Ishikawa (cell line): ENCODE measurements around the gene CEP83.
A peak's percentile ranks its signal among the peaks of the same experiment; 100 is the strongest.

ENCODE experiments used
- CEBPB ChIP-seq: IDR thresholded peaks from 2 replicates; pipeline ENCODE4 v1.6.1; 2012
- CREB1 ChIP-seq: IDR thresholded peaks from 2 replicates; pipeline ENCODE4 v1.6.1; 2012; ENCODE audit warnings: low read depth
- EGR1 ChIP-seq: IDR thresholded peaks from 2 replicates; pipeline ENCODE4 v1.6.1; 2012
- EP300 ChIP-seq: IDR thresholded peaks from 2 replicates; pipeline ENCODE4 v1.6.1; 2012; ENCODE audit warnings: borderline replicate concordance
- FOXM1 ChIP-seq: IDR thresholded peaks from 2 replicates; pipeline ENCODE4 v1.6.1; 2012; ENCODE audit warnings: low read depth, borderline replicate concordance
- NFIC ChIP-seq: IDR thresholded peaks from 2 replicates; pipeline ENCODE4 v1.6.1; 2012
- RAD21 ChIP-seq: IDR thresholded peaks from 2 replicates; pipeline ENCODE4 v1.6.1; 2012; ENCODE audit warnings: low read depth
- REST ChIP-seq: IDR thresholded peaks from 2 replicates; pipeline ENCODE4 v1.6.1; 2012; ENCODE audit warnings: low read depth, mild to moderate bottlenecking
- TAF1 ChIP-seq: IDR thresholded peaks from 2 replicates; pipeline ENCODE4 v1.6.1; 2012; ENCODE audit warnings: low read depth, mild to moderate bottlenecking
- TCF12 ChIP-seq: IDR thresholded peaks from 2 replicates; pipeline ENCODE4 v1.6.1; 2012; ENCODE audit warnings: low read depth
- TEAD4 ChIP-seq: IDR thresholded peaks from 2 replicates; pipeline ENCODE4 v1.6.1; 2012
- YY1 ChIP-seq: IDR thresholded peaks from 2 replicates; pipeline ENCODE4 v1.6.1; 2012; ENCODE audit warnings: low read depth
- ZBTB7A ChIP-seq: IDR thresholded peaks from 2 replicates; pipeline ENCODE4 v1.6.1; 2012; ENCODE audit warnings: low read depth
- TF ChIP-seq, protein P1 (sequence below): IDR thresholded peaks from 2 replicates; pipeline ENCODE4 v1.6.1; 2012
- TF ChIP-seq, protein P2 (sequence below): IDR thresholded peaks from 2 replicates; pipeline ENCODE4 v1.6.1; 2012

The CEP83 gene

GRCh38 chr12:94379479-94380113, 80.1 kb downstream of the CEP83 start:
- TF ChIP-seq ZBTB7A (no peak), TAF1 (no peak), REST (no peak), EGR1 (no peak), YY1 (no peak)

- TF ChIP-seq, protein P1, sequence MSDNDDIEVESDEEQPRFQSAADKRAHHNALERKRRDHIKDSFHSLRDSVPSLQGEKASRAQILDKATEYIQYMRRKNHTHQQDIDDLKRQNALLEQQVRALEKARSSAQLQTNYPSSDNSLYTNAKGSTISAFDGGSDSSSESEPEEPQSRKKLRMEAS: no peak
These were observed 82.1 kb downstream of the CEP83 start for GRCh38 chr12:94377599-94377998.

- TF ChIP-seq, protein P2, sequence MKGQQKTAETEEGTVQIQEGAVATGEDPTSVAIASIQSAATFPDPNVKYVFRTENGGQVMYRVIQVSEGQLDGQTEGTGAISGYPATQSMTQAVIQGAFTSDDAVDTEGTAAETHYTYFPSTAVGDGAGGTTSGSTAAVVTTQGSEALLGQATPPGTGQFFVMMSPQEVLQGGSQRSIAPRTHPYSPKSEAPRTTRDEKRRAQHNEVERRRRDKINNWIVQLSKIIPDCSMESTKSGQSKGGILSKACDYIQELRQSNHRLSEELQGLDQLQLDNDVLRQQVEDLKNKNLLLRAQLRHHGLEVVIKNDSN: no peak
- TF ChIP-seq CEBPB: peak; percentile 50; the same call in 1 of the 2 replicates
These were observed 85.5 kb downstream of the CEP83 start for GRCh38 chr12:94374124-94374523.

DNA sequence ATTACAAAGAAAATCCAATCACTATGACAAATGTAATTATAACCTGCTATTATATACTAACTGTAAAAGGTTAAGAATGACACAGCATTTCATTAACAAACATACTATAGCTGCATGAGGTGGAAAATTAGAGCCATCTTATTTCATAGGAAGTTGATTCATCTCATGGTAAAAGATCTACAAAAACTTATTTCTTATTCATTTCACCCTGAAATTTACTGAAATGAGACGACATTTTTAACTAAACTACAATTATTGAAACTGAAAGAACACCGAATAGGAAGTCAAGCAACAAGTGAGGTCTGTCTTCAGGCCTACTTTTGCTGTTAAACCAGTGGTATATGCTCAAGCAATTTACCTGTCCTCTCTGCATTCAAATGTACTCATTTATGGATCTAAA, 87.2 kb downstream of the CEP83 start:
- TF ChIP-seq CEBPB (no peak), CREB1 (no peak), TEAD4 (no peak)

DNA sequence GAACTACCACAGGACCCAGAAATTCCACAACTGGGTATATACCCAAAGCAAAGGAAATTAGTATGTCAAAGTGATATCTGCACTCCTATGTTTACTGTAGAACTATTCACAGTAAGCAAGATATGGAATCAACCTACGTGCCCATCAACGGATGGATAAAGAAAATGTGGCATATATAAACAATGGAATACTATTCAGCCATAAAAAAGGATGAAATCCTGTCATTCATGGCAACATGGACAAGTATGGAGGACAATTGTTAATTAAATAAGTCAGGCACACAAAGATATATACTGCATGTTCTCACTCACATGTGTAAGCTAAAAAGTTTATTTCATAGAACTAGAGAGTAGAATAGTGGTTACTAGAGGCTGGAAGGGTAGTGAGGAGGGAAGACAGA, 97.0 kb downstream of the CEP83 start:
- TF ChIP-seq NFIC (no peak), YY1 (no peak), TCF12 (no peak), CEBPB (no peak), CREB1 (no peak), ZBTB7A (no peak), FOXM1 (no peak), EP300 (no peak)

DNA sequence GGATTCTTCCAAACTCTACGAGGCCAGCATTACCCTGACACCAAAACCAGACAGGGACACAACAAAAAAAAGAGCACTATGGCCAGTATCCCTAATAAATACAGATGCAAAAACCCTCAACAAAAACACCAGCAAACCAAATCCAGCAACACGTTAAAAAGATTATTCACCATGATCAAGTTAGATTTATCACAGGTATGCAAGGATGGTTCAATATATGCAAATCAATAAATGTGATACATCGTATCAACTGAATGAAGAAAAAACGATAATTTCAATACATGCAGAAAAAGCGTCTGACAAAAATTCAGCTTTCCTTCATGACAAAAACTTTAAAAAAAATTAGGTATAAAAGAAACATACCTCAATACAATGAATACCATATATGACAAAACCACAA, 99.9 kb downstream of the CEP83 start:
- TF ChIP-seq, protein P2: no peak
- no peak for TF ChIP-seq TEAD4

DNA sequence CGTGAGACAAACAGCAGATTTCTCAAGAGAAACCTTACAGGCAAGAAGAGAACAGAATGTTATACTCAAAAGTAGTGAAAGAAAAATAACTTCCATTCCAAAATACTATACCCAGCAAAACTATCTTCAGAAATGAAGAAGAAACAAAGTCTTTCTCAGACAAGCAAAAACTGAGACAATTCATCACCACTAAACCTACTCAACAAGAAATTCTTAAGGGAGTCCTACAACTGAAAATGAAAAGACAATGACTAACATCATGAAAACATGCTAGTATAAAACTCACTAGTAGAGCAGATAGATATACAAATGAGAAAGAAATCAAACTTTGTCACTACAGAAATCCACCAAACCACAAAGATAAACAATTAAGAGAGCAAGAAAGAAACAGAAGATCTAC, 106.5 kb downstream of the CEP83 start:
- TF ChIP-seq TAF1 (no peak), TEAD4 (no peak)

GRCh38 chr12:94340573-94340972, 119.1 kb downstream of the CEP83 start:
- TF ChIP-seq, protein P1: no peak
- no peak for TF ChIP-seq ZBTB7A
- TF ChIP-seq RAD21: no peak
- TF ChIP-seq TCF12: no peak

- no peak for TF ChIP-seq YY1
These were observed 121.5 kb downstream of the CEP83 start for GRCh38 chr12:94338006-94338794.
